HCT116 (cell line): ENCODE results near the gene TEX9. TPM values are rescaled to one million over a fixed set of nuclear protein-coding genes. Genes with fewer than 3 reads are reported as not detected.

Experiments
- ATAC-seq: fragments of 200-7000 bp; cut with Tn5 transposase; 2 replicates; pipeline ENCODE4 v1.9.1; 2020; ENCODE audit warnings: mild to moderate bottlenecking, moderate library complexity
- BruUV-seq: library from RNA; stranded (reverse); fragments of 400-500 nt; replicated peaks from 2 replicates; lab custom pipeline; 2021; lab: Mats Ljungman, UMichigan
- CTCF ChIA-PET: fragments of 300-600 bp; sonication (Branson Sonifier 250); formaldehyde crosslinking; loops from one replicate; lab custom pipeline; 2021; ENCODE audit warnings: antibody characterized with exemption; lab: Charles Lee
- POLR2A ChIA-PET: fragments of 300-600, 350-600 bp; sonication (Branson Sonifier 250); formaldehyde crosslinking; loops from one replicate; lab custom pipeline; 2021; ENCODE audit warnings: antibody characterized with exemption; lab: Charles Lee
- RAD21 ChIA-PET, 2 experiments: fragments of 300-600 bp; sonication (Branson Sonifier 250); formaldehyde crosslinking; loops; one replicate each; lab custom pipeline; 2023; ENCODE audit warnings: low total read pairs in 2 of 2; ENCODE audit not compliant: uncharacterized antibody in 2 of 2, unreplicated experiment in 2 of 2, low non-redundant PET in 1 of 2; lab: Charles Lee
- DNase-seq: peaks from one replicate; pipeline ENCODE4 v3.0.0-alpha.2; 2010; ENCODE audit warnings: low read depth, low spot score
- H2AFZ ChIP-seq: fragments of 200-600 bp; shearing (Covaris generic), sonication (generic); 2 replicates; pipeline ENCODE4 v1.6.1; 2017; ENCODE audit warnings: low read depth, mixed run types, mixed read lengths, antibody characterized with exemption, low read length; ENCODE audit not compliant: poor library complexity, severe bottlenecking
- H3K27ac ChIP-seq: 2 replicates; pipeline ENCODE4 v1.5.1; 2012; ENCODE audit warnings: low read depth, low read length
- H3K27me3 ChIP-seq: fragments of 200-600 bp; sonication (generic); 2 replicates; pipeline ENCODE4 v1.6.1; 2016; ENCODE audit warnings: mixed run types, low read length, mixed read lengths; ENCODE audit not compliant: insufficient read depth
- H3K36me3 ChIP-seq, 2 experiments: fragments of 200-500 bp in 1 of 2; fragments of 200-600 bp in 1 of 2; sonication (Bioruptor generic) in 1 of 2; sonication (generic) in 1 of 2; 2 replicates each; pipeline versions ENCODE4 v1.5.1 to v1.6.1; 2014 to 2016; ENCODE audit warnings: low read length in 2 of 2, inconsistent platforms in 1 of 2, mixed read lengths in 1 of 2, mixed run types in 1 of 2; ENCODE audit not compliant: insufficient read depth in 2 of 2, control insufficient read depth in 1 of 2
- H3K4me1 ChIP-seq, 2 experiments: fragments of 200-600 bp in 1 of 2; sonication (generic) in 1 of 2; 2 replicates each; pipeline versions ENCODE4 v1.5.1 to v1.6.1; 2012 to 2017; ENCODE audit warnings: low read length in 2 of 2, inconsistent platforms in 1 of 2, mild to moderate bottlenecking in 1 of 2, mixed read lengths in 1 of 2, mixed run types in 1 of 2, moderate library complexity in 1 of 2; ENCODE audit not compliant: insufficient read depth in 2 of 2, control insufficient read depth in 1 of 2
- H3K4me2 ChIP-seq: fragments of 200-600 bp; sonication (generic); 2 replicates; pipeline ENCODE4 v1.6.1; 2017; ENCODE audit warnings: mixed run types, low read length, mixed read lengths
- H3K4me3 ChIP-seq, 2 experiments: fragments of 200-600 bp in 1 of 2; sonication (generic) in 1 of 2; replicated peaks in 1 of 2; 2 replicates each; pipeline ENCODE4 v1.5.1; 2011 to 2016; ENCODE audit warnings: low read length in 2 of 2, control low read depth in 1 of 2, low read depth in 1 of 2, mild to moderate bottlenecking in 1 of 2, mixed read lengths in 1 of 2, mixed run types in 1 of 2
- H3K79me2 ChIP-seq: fragments of 200-600 bp; sonication (generic); 2 replicates; pipeline ENCODE4 v1.6.1; 2017; ENCODE audit warnings: mild to moderate bottlenecking, mixed run types, low read length, moderate library complexity, mixed read lengths; ENCODE audit not compliant: insufficient read depth
- H3K9ac ChIP-seq: fragments of 200-600 bp; sonication (generic); 2 replicates; pipeline ENCODE4 v1.6.1; 2016; ENCODE audit warnings: low read length, mixed read lengths
- H3K9me2 ChIP-seq: fragments of 200-600 bp; sonication (generic), shearing (Covaris generic); 2 replicates; pipeline ENCODE4 v1.6.1; 2017; ENCODE audit warnings: mixed run types, mild to moderate bottlenecking, moderate library complexity; ENCODE audit not compliant: insufficient read depth
- H3K9me3 ChIP-seq, 2 experiments: fragments of 200-500 bp in 1 of 2; fragments of 200-600 bp in 1 of 2; sonication (Bioruptor generic) in 1 of 2; sonication (generic) in 1 of 2; 2 replicates each; pipeline ENCODE4 v1.6.1; 2014 to 2017; ENCODE audit warnings: low read length in 2 of 2, mixed read lengths in 2 of 2, inconsistent platforms in 1 of 2, low read depth in 1 of 2, mild to moderate bottlenecking in 1 of 2, mixed run types in 1 of 2, moderate library complexity in 1 of 2; ENCODE audit not compliant: control insufficient read depth in 1 of 2, insufficient read depth in 1 of 2
- H4K20me1 ChIP-seq: fragments of 200-600 bp; sonication (generic), shearing (Covaris generic); 2 replicates; pipeline ENCODE4 v1.6.1; 2017; ENCODE audit warnings: mixed run types, mild to moderate bottlenecking, moderate library complexity; ENCODE audit not compliant: insufficient read depth
- CBX3 ChIP-seq: IDR thresholded peaks from 2 replicates; pipeline ENCODE4 v1.6.1; 2012; ENCODE audit warnings: low read depth
- CEBPB ChIP-seq: IDR thresholded peaks from 2 replicates; pipeline ENCODE4 v1.6.1; 2012; ENCODE audit warnings: low read depth
- CTCF ChIP-seq, 3 experiments: fragments of 200-600 bp in 1 of 3; sonication (generic) in 1 of 3; IDR thresholded peaks in 2 of 3; conservative IDR thresholded peaks in 1 of 3; 2 replicates each; pipeline ENCODE4 v1.5.1; 2012 to 2017; ENCODE audit warnings: low read depth in 2 of 3, low read length in 2 of 3, antibody characterized with exemption in 1 of 3, borderline replicate concordance in 1 of 3, control low read depth in 1 of 3, mild to moderate bottlenecking in 1 of 3, mixed read lengths in 1 of 3, mixed run types in 1 of 3, moderate library complexity in 1 of 3; ENCODE audit not compliant: insufficient read depth in 1 of 3
- EGR1 ChIP-seq: IDR thresholded peaks from 2 replicates; pipeline ENCODE4 v1.6.1; 2012; ENCODE audit warnings: low read depth
- ELF1 ChIP-seq: IDR thresholded peaks from 2 replicates; pipeline ENCODE4 v1.6.1; 2012; ENCODE audit warnings: low read depth, borderline replicate concordance
- EZH2 ChIP-seq: fragments of 200-600 bp; sonication (generic); IDR thresholded peaks from 2 replicates; pipeline ENCODE4 v1.6.1; 2017; ENCODE audit warnings: antibody characterized with exemption, mixed run types
- EZH2phosphoT487 ChIP-seq: fragments of 200-600 bp; IDR thresholded peaks from 2 replicates; pipeline ENCODE4 v1.6.1; 2018; ENCODE audit warnings: antibody characterized with exemption, borderline replicate concordance
- FOSL1 ChIP-seq: IDR thresholded peaks from 2 replicates; pipeline ENCODE4 v1.6.1; 2012; ENCODE audit warnings: low read depth
- JUND ChIP-seq: IDR thresholded peaks from 2 replicates; pipeline ENCODE4 v1.6.1; 2012
- POLR2A ChIP-seq: IDR thresholded peaks from 2 replicates; pipeline ENCODE4 v1.7.0; 2011; ENCODE audit warnings: borderline replicate concordance; ENCODE audit not compliant: insufficient read depth, insufficient read length; ENCODE audit errors: extremely low read depth
- POLR2AphosphoS5 ChIP-seq: IDR thresholded peaks from 2 replicates; pipeline ENCODE4 v1.6.1; 2011; ENCODE audit warnings: mild to moderate bottlenecking, low read depth, low read length, moderate library complexity
- RAD21 ChIP-seq: IDR thresholded peaks from 2 replicates; pipeline ENCODE4 v1.6.1; 2012; ENCODE audit warnings: low read depth, mild to moderate bottlenecking
- REST ChIP-seq: IDR thresholded peaks from 2 replicates; pipeline ENCODE4 v1.6.1; 2012; ENCODE audit warnings: low read depth
- SP1 ChIP-seq: IDR thresholded peaks from 2 replicates; pipeline ENCODE4 v1.6.1; 2012; ENCODE audit warnings: low read depth
- SRF ChIP-seq: IDR thresholded peaks from 2 replicates; pipeline ENCODE4 v1.6.1; 2012; ENCODE audit warnings: low read depth
- ZBTB33 ChIP-seq: IDR thresholded peaks from 2 replicates; pipeline ENCODE4 v1.6.1; 2011; ENCODE audit warnings: mild to moderate bottlenecking, low read length, moderate library complexity; ENCODE audit not compliant: insufficient replicate concordance; ENCODE audit errors: extremely low read depth
- ZFX ChIP-seq: fragments of 450-650 bp; IDR thresholded peaks from 2 replicates; pipeline ENCODE4 v1.6.1; 2017
- ZNF274 ChIP-seq: fragments of 200-500 bp; sonication (Bioruptor generic); IDR thresholded peaks from 2 replicates; pipeline ENCODE4 v1.6.1; 2014; ENCODE audit warnings: mild to moderate bottlenecking, low read depth, low read length, inconsistent platforms
- intact Hi-C: fragments of 100-400 bp; cut with micrococcal nuclease; formaldehyde crosslinking; loops from 2 replicates; pipeline ENCODE4 v1.10.0; 2022
- total RNA-seq: library from RNA; stranded (reverse); gene quantifications from one replicate; pipeline ENCODE4 v1.2.1, GENCODE V29; 2021; ENCODE audit not compliant: unreplicated experiment

The TEX9 gene
- total RNA-seq, 1 experiment from 2014 or later, result 5.2 TPM

GRCh38 chr15:56339594-56339993 is 25.6 kb upstream of the TEX9 start:
- TF ChIP-seq POLR2AphosphoS5 (no peak), CTCF (IDR thresholded peaks at IDR 0.05 in 2 of 3, conservative IDR thresholded peaks at IDR 0.05 in 1 of 3; ENCODE audit: borderline replicate concordance in 1 of 3, insufficient read depth in 1 of 3, low read depth in 2 of 3, low read length in 2 of 3) (no peak), ZNF274 (no peak), JUND (no peak), CBX3 (no peak), ZBTB33 (no peak), EZH2 (no peak), POLR2A (no peak), EZH2phosphoT487 (no peak), FOSL1 (no peak), ELF1 (no peak), CEBPB (no peak), ZFX (no peak), SRF (no peak), RAD21 (no peak), EGR1 (no peak), REST (no peak), SP1 (no peak)
- Histone ChIP-seq H3K9me3 (no peaks in the 10 kb centered on the region), H3K4me1 (no peaks in the 10 kb centered on the region), H3K36me3 (no peaks in the 10 kb centered on the region), H3K27me3 (no peaks in the 10 kb centered on the region), H3K9me2 (no peaks in the 10 kb centered on the region), H2AFZ (no peak overlapping the region), H3K27ac (no peak overlapping the region), H3K9ac (no peak overlapping the region), H4K20me1 (no peaks in the 10 kb centered on the region), H3K4me2 (no peak overlapping the region), H3K79me2 (no peaks in the 10 kb centered on the region), H3K4me3 (no peak overlapping the region)
- RAD21 ChIA-PET, result no interaction called here
- no peak for ATAC-seq
- POLR2A ChIA-PET, result no interaction called here
- BruUV-seq, result no TSS peak
- CTCF ChIA-PET, result no interaction called here
- intact Hi-C loops, result no loop called here
- no peak for DNase-seq
